ENCODE results near the gene CDH26.

GRCh38 chr20:59920944-59921343 is 37.3 kb upstream of the CDH26 start:
- TF ChIP-seq, protein P1, sequence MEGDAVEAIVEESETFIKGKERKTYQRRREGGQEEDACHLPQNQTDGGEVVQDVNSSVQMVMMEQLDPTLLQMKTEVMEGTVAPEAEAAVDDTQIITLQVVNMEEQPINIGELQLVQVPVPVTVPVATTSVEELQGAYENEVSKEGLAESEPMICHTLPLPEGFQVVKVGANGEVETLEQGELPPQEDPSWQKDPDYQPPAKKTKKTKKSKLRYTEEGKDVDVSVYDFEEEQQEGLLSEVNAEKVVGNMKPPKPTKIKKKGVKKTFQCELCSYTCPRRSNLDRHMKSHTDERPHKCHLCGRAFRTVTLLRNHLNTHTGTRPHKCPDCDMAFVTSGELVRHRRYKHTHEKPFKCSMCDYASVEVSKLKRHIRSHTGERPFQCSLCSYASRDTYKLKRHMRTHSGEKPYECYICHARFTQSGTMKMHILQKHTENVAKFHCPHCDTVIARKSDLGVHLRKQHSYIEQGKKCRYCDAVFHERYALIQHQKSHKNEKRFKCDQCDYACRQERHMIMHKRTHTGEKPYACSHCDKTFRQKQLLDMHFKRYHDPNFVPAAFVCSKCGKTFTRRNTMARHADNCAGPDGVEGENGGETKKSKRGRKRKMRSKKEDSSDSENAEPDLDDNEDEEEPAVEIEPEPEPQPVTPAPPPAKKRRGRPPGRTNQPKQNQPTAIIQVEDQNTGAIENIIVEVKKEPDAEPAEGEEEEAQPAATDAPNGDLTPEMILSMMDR (conservative IDR thresholded peaks at IDR 0.05), result no peak
- no peak for TF ChIP-seq ZFX (IDR thresholded peaks at IDR 0.05)

Data from C4-2B (cell line).